ENCODE measurements around the gene ZNF10.
A peak's percentile ranks its signal among the peaks of the same experiment; 100 is the strongest.

The ZNF10 gene

DNA sequence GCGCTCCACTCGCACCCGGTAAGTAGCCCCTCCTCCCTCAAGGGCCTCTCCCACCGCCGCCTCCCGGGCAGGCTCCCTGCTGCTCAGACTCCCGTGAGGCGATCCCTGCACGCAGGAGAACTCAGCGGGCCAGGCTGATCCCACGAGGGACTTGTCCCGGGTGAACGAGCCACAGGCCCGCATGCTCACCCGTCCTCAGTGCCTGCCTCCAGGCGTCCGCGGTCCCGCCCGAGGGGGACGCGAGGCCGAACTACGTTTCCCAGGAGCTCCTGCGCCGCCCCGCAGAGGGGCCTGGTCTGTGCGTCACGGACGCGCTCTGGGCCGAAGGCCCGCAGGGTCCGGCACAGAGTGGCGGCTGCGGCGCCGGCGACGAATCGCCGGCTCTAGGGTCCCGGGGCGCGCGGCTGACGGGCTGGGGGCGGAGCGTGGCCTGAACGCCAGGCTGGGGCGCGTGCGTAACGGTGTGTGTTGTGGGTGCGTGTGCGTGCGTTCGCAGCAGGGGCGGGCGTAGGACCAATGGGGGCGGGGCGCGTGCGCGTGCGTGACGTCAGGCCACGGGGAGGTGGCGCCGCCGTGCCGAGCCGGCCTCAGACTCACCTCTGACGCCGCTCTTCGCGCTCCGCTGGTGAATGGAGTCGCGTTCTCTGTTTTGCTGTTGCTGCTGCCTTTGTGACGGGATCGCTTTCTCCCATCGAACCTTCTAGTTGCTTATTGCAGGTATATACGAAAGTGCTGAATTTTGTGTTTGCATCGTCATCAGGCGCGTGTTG lies at the start of gene ZNF10, which contains the start of gene ZNF891:
Gene ZNF10 (plus strand): TSS at position 590 of the 770 bp plus-strand sequence. CDS start 13,866 bp downstream, outside the sequence.
Gene ZNF891 (minus strand): TSS at position 237 of the 770 bp plus-strand sequence. CDS start 8,356 bp downstream, outside the sequence.
- peak; percentile 59 to 94 (median 90) for DNase-seq

GRCh38 chr12:133081159-133081780 lies 49.2 kb upstream of the ZNF10 start:
- DNase-seq, result no peak

- no peak for DNase-seq
Measured at GRCh38 chr12:133083345-133083744, 47.1 kb upstream of the ZNF10 start.

DNA sequence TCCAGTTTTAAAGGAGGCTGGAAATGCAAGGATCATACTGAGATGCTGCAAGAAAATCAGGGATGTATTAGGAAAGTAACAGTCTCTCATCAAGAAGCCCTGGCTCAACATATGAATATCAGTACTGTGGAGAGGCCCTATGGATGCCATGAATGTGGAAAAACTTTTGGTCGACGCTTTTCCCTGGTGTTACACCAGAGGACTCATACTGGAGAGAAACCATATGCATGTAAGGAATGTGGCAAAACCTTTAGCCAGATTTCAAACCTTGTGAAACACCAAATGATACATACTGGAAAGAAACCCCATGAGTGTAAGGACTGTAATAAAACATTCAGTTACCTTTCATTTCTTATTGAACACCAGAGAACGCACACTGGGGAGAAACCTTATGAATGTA lies 24.8 kb upstream of the ZNF10 start:
- no peak for DNase-seq

GRCh38 chr12:133106253-133106652 lies 24.2 kb upstream of the ZNF10 start:
- no peak for DNase-seq

DNA sequence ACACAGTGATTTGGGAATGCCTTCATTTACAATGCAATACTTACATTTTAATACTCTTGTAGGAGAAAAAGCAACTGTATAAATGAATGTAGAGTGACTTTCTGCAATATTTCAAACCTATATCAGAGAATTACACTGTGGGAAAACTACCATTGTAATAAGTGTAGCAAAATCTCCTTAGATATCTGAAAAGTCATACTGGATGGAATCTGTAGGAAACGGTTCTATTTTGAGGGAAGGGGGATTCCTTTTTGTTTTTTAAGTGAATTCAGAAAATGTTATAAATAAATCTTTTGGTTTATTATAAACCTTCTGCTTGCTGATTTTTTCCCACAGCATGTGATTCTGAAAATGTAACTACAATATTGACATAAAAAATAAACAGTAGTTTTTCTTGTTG lies 23.3 kb upstream of the ZNF10 start:
- DNase-seq, result no peak

DNA sequence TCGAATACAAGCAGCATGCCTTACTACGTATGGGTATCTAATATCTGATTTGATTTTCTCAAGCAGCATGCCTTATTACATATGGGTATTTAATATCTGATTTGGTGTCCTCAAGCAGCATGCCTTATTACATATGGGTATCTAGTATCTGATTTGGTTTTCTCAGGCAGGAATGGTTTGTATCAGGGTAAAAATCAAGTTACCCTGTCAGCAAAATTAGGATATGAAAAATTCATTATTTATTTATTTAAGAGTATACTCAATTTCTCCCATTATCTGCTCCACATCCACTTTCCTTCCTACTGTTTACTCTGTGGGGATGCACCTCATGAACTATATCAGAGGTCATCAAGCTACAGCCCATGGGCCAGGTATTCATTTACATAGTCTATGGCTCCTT lies 22.3 kb upstream of the ZNF10 start:
- DNase-seq, result no peak

DNA sequence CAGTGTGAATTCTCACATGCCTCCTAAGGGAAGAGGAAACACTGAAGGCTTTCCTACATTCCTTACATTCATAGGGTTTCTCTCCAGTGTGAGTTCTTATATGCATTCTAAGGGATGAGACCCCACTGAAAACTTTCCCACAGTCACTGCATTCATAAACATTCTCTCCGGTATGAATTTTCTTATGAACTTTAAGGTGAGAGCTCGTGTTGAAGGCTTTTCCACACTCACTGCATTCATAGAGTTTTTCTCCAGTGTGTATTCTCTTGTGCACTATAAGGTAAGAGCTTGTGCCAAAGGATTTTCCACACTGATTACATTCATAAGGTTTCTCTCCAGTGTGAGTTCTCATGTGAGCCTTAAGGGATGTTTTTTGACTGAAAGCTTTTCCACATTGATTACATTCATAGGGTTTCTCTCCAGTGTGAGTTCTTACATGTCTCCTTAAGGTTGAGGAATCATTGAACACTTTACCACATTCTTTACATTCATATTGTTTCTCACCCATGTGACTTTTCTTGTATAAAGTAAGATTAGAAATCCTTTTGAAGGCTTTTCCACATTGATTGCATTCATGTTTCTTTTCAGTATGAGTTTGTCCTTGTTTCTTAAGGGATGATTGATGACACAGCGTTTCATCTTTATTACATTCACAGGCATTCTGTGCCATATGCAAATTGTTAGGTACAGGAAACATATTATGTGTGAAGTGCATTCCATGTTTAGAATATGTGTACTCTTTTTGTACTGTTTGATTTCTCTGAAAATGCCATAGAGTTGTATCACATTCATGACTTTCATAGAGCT lies 9.8 kb upstream of the ZNF10 start:
- no peak for DNase-seq

DNA sequence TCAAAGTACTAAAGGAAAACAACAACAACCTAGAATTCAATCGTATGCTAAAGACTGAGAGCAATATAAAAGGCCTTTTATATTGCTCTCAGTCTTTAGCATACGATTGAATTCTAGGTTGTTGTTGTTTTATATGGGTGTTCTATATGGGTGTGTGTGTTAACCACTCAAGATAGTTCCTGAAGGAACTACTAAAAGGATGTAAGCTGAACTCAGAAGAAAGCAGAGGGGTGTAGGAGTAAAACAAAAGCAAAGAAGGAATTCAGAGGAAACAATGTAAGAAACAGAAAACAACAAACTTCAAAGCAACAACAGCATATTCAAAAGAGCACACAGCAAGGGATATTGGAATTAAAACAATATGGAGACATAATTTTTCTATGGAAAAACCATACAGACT lies 5.8 kb upstream of the ZNF10 start:
- DNase-seq, result no peak

DNA sequence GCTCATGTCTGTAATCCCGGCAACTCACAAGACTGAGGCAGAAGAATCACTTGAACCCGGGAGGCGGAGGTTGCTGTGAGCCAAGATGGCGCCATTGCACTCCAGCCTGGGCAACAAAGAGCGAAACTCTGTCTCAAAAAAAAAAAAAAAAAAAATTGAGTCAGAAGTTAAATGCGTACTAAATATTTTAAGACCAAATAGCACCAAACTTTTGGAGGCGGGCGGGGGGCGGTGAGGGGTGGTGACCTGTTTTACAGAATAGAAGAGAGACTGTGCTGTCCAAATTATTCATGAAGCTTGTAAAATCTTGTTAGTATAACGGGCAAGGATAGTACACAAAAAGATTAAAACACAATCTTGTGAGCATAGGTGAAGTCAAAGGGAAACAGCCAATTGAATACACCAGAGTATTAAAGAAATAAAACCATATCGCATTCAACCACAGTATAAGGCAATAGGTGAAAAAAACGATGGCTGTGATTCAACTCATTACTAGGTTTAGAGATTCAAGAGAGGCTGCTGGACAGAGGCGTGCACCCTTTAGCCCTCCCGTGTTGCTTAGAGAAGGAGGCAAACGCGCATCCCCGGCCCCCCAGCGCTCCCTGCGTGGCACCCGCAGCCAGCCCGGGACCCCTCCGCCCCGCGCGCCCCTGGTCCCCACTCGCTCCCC lies 924 bp upstream of the ZNF10 start:
- DNase-seq, result peak in 1 of 14 donors; percentile 5

DNA sequence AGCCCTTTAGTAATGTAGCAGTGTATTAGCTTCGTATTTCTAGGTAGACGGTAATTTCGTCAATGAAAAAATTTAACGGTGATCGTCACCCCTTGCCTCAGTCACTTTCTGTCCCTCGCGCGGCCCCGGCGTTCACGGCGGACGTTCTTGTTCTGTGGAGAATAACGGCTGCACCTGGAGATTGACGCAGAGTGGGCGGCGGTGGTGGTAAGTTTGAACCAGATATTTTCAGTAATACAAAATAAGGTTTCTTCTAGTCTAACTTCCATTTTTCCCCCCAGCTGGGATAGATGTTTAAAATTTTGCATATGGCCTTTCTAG lies 341 bp downstream of the ZNF10 start:
- DNase-seq, result peak in 3 of 14 donors; percentile 30 to 65 (median 55)

- no peak for DNase-seq
Measured at GRCh38 chr12:133135747-133136146, 5.3 kb downstream of the ZNF10 start.

GRCh38 chr12:133145981-133146380 lies 15.6 kb downstream of the ZNF10 start:
- DNase-seq, result no peak

GRCh38 chr12:133156125-133156690 lies 25.8 kb downstream of the ZNF10 start:
- DNase-seq, result no peak

- no peak for DNase-seq
Measured at GRCh38 chr12:133165776-133166175, 35.3 kb downstream of the ZNF10 start.

GRCh38 chr12:133172491-133172890 lies 42.1 kb downstream of the ZNF10 start:
- no peak for DNase-seq

DNA sequence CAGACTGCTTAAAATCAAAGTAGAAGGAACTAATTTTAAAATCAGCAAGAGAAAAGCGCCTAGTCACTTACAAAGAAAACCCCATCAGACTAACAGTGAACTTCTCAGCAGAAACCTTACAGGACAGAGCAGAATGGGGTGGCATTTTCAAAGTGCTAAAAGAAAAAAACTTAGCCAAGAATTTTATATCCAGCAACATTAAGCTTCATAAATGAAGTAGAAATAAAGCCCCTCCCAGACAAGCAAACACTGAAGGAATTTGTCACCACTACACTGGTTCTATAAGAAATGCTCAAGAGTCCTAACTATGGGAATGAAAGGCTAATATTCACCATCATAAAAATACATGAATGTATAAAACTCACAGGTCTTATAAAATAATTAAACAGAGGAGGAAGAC lies 44.5 kb downstream of the ZNF10 start:
- no peak for DNase-seq

GRCh38 chr12:133180669-133181068 lies 50.2 kb downstream of the ZNF10 start:
- DNase-seq, result no peak

GRCh38 chr12:133181238-133181959 lies 51.0 kb downstream of the ZNF10 start, which contains the start of gene ZNF268:
TSS of gene ZNF268 (plus strand) at chr12:133181495. CDS start at chr12:133181998, 503 bp downstream.
- peak; percentile 17 to 91 (median 81) for DNase-seq

GRCh38 chr12:133190176-133190575 lies 59.7 kb downstream of the ZNF10 start:
- DNase-seq, result no peak

GRCh38 chr12:133192847-133193246 lies 62.4 kb downstream of the ZNF10 start:
- no peak for DNase-seq
